PC-9 (cell line): ENCODE results near the gene PTPN6. TPM values are rescaled to one million over a fixed set of nuclear protein-coding genes. Genes with fewer than 3 reads are reported as not detected.

ENCODE experiments used
- BruUV-seq: library from RNA; stranded (reverse); fragments of 400-500 nt; replicated peaks from 2 replicates; lab custom pipeline; 2021; lab: Mats Ljungman, UMichigan
- CTCF ChIA-PET: fragments of 300-600 bp; sonication (Branson Sonifier 250); formaldehyde crosslinking; loops from one replicate; lab custom pipeline; 2022; ENCODE audit warnings: antibody characterized with exemption; lab: Charles Lee
- POLR2A ChIA-PET: fragments of 300-600 bp; sonication (Branson Sonifier 250); formaldehyde crosslinking; loops from one replicate; lab custom pipeline; 2022; ENCODE audit warnings: antibody characterized with exemption; ENCODE audit not compliant: unreplicated experiment; lab: Charles Lee
- DNase-seq, 2 experiments: peaks; one replicate each; pipeline versions ENCODE4 v3.0.0 to v3.0.0-alpha.2; 2015 to 2022; ENCODE audit warnings: mixed read lengths in 1 of 2
- H2AFZ ChIP-seq: fragments of 200-600 bp; sonication (generic); 2 replicates; pipeline ENCODE4 v1.8.1; 2017; ENCODE audit warnings: antibody characterized with exemption
- H3F3A ChIP-seq: fragments of 200-600 bp; sonication (generic); 2 replicates; pipeline ENCODE4 v1.8.1; 2017; ENCODE audit warnings: antibody characterized with exemption, mild to moderate bottlenecking, low read depth; ENCODE audit not compliant: insufficient read depth
- H3K27ac ChIP-seq: fragments of 200-600 bp; sonication (generic); 2 replicates; pipeline ENCODE4 v1.6.1; 2016; ENCODE audit warnings: mixed run types
- H3K27me3 ChIP-seq: fragments of 200-600 bp; sonication (generic); 2 replicates; pipeline ENCODE4 v1.6.1; 2016; ENCODE audit warnings: low read depth, mixed run types; ENCODE audit not compliant: insufficient read depth
- H3K36me3 ChIP-seq: fragments of 200-600 bp; sonication (generic); 2 replicates; pipeline ENCODE4 v1.6.1; 2016; ENCODE audit warnings: low read depth, mixed run types
- H3K4me1 ChIP-seq: fragments of 200-600 bp; sonication (generic); replicated peaks from 2 replicates; pipeline ENCODE4 v1.6.1; 2016; ENCODE audit warnings: mixed run types; ENCODE audit not compliant: insufficient read depth
- H3K4me2 ChIP-seq: fragments of 200-600 bp; sonication (generic); 2 replicates; pipeline ENCODE4 v1.6.1; 2017; ENCODE audit warnings: mixed run types
- H3K4me3 ChIP-seq: fragments of 200-600 bp; sonication (generic); 2 replicates; pipeline ENCODE4 v1.6.1; 2016; ENCODE audit warnings: mixed run types
- H3K79me2 ChIP-seq: fragments of 200-600 bp; sonication (generic); 2 replicates; pipeline ENCODE4 v1.6.1; 2017; ENCODE audit warnings: low read depth, mixed run types
- H3K9me2 ChIP-seq: fragments of 200-600 bp; sonication (generic); 2 replicates; pipeline ENCODE4 v1.8.1; 2017; ENCODE audit warnings: mild to moderate bottlenecking; ENCODE audit not compliant: insufficient read depth
- H3K9me3 ChIP-seq: fragments of 200-600 bp; sonication (generic); 2 replicates; pipeline ENCODE4 v1.8.1; 2016; ENCODE audit warnings: low read depth; ENCODE audit not compliant: insufficient read depth
- H4K20me1 ChIP-seq: fragments of 200-600 bp; sonication (generic); 2 replicates; pipeline ENCODE4 v1.8.1; 2017; ENCODE audit not compliant: insufficient read depth
- CTCF ChIP-seq: fragments of 200-600 bp; sonication (generic); conservative IDR thresholded peaks from 2 replicates; pipeline ENCODE4 v1.6.1; 2017; ENCODE audit warnings: mixed run types, antibody characterized with exemption, mild to moderate bottlenecking, moderate library complexity
- EZH2 ChIP-seq: fragments of 200-600 bp; sonication (generic); IDR thresholded peaks from 2 replicates; pipeline ENCODE4 v1.8.0; 2017; ENCODE audit warnings: antibody characterized with exemption, low read depth
- intact Hi-C: fragments of 100-400 bp; cut with micrococcal nuclease; formaldehyde crosslinking; loops from one replicate; pipeline ENCODE4 v1.10.0; 2022; ENCODE audit not compliant: unreplicated experiment
- total RNA-seq: library from RNA; stranded (reverse); gene quantifications from 2 replicates; pipeline ENCODE4 v1.2.3, GENCODE V29; 2021

PTPN6 gene
- total RNA-seq, 1 experiment from 2014 or later = 92.7 TPM

GRCh38 chr12:6946033-6946919, 4.9 kb upstream of the PTPN6 start:
- peak overlapping the region; percentile 69 for H3K27ac ChIP-seq
- BruUV-seq = no TSS peak
- POLR2A ChIA-PET = interaction anchor here (0.5 to 3.6 kb wide), 31 partner anchors 13 to 1444 kb away, joined by 3 to 54 read pairs (median 6); partner anchors contain the start of genes C1R, CLSTN3, LPAR5 and LPCAT3

GRCh38 chr12:6946920-6947374, 4.2 kb upstream of the PTPN6 start:
- H3K9me2 ChIP-seq = no peaks in the 10 kb centered on the region
- ChIA-PET POLR2A (interaction anchor here (0.5 to 1.5 kb wide), 5 partner anchors 74 to 839 kb away, joined by 3 to 16 read pairs (median 7); partner anchors contain the start of genes CLSTN3 and SPSB2), CTCF (interaction anchor here (0.5 to 4.4 kb wide), 7 partner anchors 15 to 161 kb away, joined by 4 to 47 read pairs (median 9); partner anchors contain the start of genes LPCAT3 and SPSB2)
- DNase-seq = no peak
- H3K36me3 ChIP-seq = no peaks in the 10 kb centered on the region
- no peak overlapping the region for H3K27ac ChIP-seq
- intact Hi-C loops = loop anchor here (1.0 kb wide), 6 partner anchors 15 to 145 kb away; partner anchors contain the start of genes C1R, CDCA3 and LPCAT3
- peak overlapping the region; percentile 67 for H3K4me3 ChIP-seq
- peaks cover 20% of the 10 kb centered on the region for H3K4me1 ChIP-seq
- TF ChIP-seq EZH2 = no peak
- TF ChIP-seq CTCF = 0 out of 2 replicates have a peak, but pooled peaks have one; percentile 6
- H3F3A ChIP-seq = peaks cover 44% of the 10 kb centered on the region
- no peaks in the 10 kb centered on the region for H3K9me3 ChIP-seq
- peak overlapping the region; percentile 82 for H3K4me2 ChIP-seq
- peak overlapping the region; percentile 82 for H2AFZ ChIP-seq
- no peaks in the 10 kb centered on the region for H4K20me1 ChIP-seq
- no peaks in the 10 kb centered on the region for H3K27me3 ChIP-seq
- no TSS peak for BruUV-seq
- peaks cover 28% of the 10 kb centered on the region; the same call in 1 of the 2 replicates for H3K79me2 ChIP-seq

More at GRCh38 chr12:6946033-6946919, 4.9 kb upstream of the PTPN6 start:
- Histone ChIP-seq H3K9me2 (no peaks in the 10 kb centered on the region), H3K4me3 (peak overlapping the region; percentile 67), H3K9me3 (no peaks in the 10 kb centered on the region), H3K27me3 (no peaks in the 10 kb centered on the region), H3K4me1 (peaks cover 20% of the 10 kb centered on the region), H3F3A (peaks cover 44% of the 10 kb centered on the region), H3K36me3 (no peaks in the 10 kb centered on the region), H3K4me2 (peak overlapping the region; percentile 82), H4K20me1 (no peaks in the 10 kb centered on the region), H3K79me2 (peaks cover 28% of the 10 kb centered on the region; the same call in 1 of the 2 replicates), H2AFZ (peak overlapping the region; percentile 82)
- CTCF ChIA-PET = interaction anchor here (0.6 to 4.4 kb wide), 13 partner anchors 15 to 368 kb away, joined by 3 to 47 read pairs (median 6); partner anchors contain the start of genes LPCAT3, SPSB2 and USP5
- peak; percentile 98 to 100 for DNase-seq
- intact Hi-C loops = loop anchor here (1.0 kb wide), 6 partner anchors 16 to 146 kb away; partner anchors contain the start of genes C1R, CDCA3 and LPCAT3
- TF ChIP-seq EZH2 (no peak), CTCF (0 out of 2 replicates have a peak, but pooled peaks have one; percentile 26)

- H2AFZ ChIP-seq = no peak overlapping the region
- intact Hi-C loops = no loop called here
- H3K4me2 ChIP-seq = peak overlapping the region; percentile 82; the same call in 1 of the 2 replicates
- DNase-seq = no peak
- H3K4me3 ChIP-seq = no peak overlapping the region
- H4K20me1 ChIP-seq = no peaks in the 10 kb centered on the region
- ChIA-PET POLR2A (no interaction called here), CTCF (interaction anchor here (0.7 to 0.8 kb wide), 2 partner anchors 14 to 199 kb away, joined by 4 to 9 read pairs; no protein-coding TSS in a partner anchor)
- TF ChIP-seq EZH2 (no peak), CTCF (no peak)
- H3K9me3 ChIP-seq = no peaks in the 10 kb centered on the region
- H3K79me2 ChIP-seq = peaks cover 28% of the 10 kb centered on the region; the same call in 1 of the 2 replicates
- H3K36me3 ChIP-seq = no peaks in the 10 kb centered on the region
- no peaks in the 10 kb centered on the region for H3K27me3 ChIP-seq
- H3K4me1 ChIP-seq = peaks cover 20% of the 10 kb centered on the region
- no TSS peak for BruUV-seq
- H3K27ac ChIP-seq = no peak overlapping the region
- H3K9me2 ChIP-seq = no peaks in the 10 kb centered on the region
- peaks cover 39% of the 10 kb centered on the region for H3F3A ChIP-seq
These were observed 3.5 kb upstream of the PTPN6 start for GRCh38 chr12:6947615-6948014.
